ENCODE data around the gene SORT1. TPM values are rescaled to one million over a fixed set of nuclear protein-coding genes. Genes with fewer than 3 reads are reported as not detected.

Gene SORT1
- total and polyA plus RNA-seq, 2 of the 4 experiments (the other 2 are of a cell fraction), result 15.8 to 16.7 TPM

DNA sequence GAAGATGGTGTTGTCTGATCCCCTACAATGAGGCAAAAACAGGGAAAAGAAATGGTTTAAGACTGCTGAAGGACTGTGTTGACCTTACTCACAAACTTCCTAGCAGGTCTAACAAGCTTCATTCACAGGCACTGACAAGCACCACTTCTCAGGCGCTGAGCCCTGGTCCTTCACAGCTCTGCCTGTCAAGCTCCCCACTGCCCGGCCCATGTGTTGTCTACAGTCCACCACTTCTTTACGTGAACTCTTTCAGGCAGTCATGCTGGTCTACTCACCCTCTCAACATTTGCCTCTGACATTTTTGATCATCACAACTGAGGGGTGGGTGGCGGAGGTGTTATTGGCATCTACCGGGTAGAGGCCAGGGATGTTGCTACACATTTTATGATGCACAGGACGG is 50.2 kb downstream of the SORT1 start:
- dilution Hi-C loops (cut with HindIII; ENCODE audit: low sequenced_read_pairs, unreplicated experiment) (loop anchor here (25.0 kb wide), 1 partner anchor 135 kb away; the partner anchor contains the start of gene SARS1), intact Hi-C loops (cut with micrococcal nuclease) (no loop called here), in situ Hi-C loops (cut with MboI; ENCODE audit: low sequenced_read_pairs) (no loop called here)
- Histone ChIP-seq H4K8ac (ENCODE audit: low read depth in 2 of 2, low read length in 2 of 2) (no peak overlapping the region), H2AK9ac (replicated peaks; ENCODE audit: low read depth, low read length, poor library complexity) (no peak overlapping the region), H2BK20ac (ENCODE audit: low read depth, low read length) (no peak overlapping the region), H4K20me1 (ENCODE audit: insufficient read depth, low read length) (no peaks in the 10 kb centered on the region), H2BK120ac (ENCODE audit: low read depth, low read length) (no peak overlapping the region), H3K18ac (ENCODE audit: low read depth, low read length) (no peak overlapping the region), H3K79me1 (ENCODE audit: low read depth in 1 of 2, low read length in 2 of 2) (0 out of 4 replicates have a peak, but pooled peaks cover 0 to 6% of the 10 kb centered on the region in 2 experiments), H3K9me3 (ENCODE audit: control insufficient read depth, insufficient read depth, low read length) (no peaks in the 10 kb centered on the region), H3K4me2 (ENCODE audit: low read depth, low read length) (no peak overlapping the region), H3K4me3 (ENCODE audit: insufficient read depth, low read depth, low read length) (no peak overlapping the region), H2AFZ (replicated peaks; ENCODE audit: low read length, poor library complexity) (no peak overlapping the region), H3K9ac (ENCODE audit: low read depth, low read length) (no peak overlapping the region), H2AK5ac (ENCODE audit: low read depth, low read length) (no peak overlapping the region), H4K91ac (ENCODE audit: insufficient read depth, low read depth, low read length) (no peak overlapping the region), H3K4ac (ENCODE audit: low read depth, low read length) (no peak overlapping the region), H3K9me1 (ENCODE audit: insufficient read depth, low read length) (peaks cover 5% of the 10 kb centered on the region; the same call in 1 of the 2 replicates), H4K5ac (ENCODE audit: low read depth, low read length) (no peak overlapping the region), H3K36me3 (ENCODE audit: control insufficient read depth, insufficient read depth, low read length) (peaks cover 29% of the 10 kb centered on the region), H3K27ac (ENCODE audit: insufficient read depth, low read length) (no peak overlapping the region), H2BK15ac (ENCODE audit: low read depth, low read length) (no peak overlapping the region), H3K23ac (ENCODE audit: low read depth, low read length) (no peak overlapping the region), H3K14ac (replicated peaks; ENCODE audit: low read depth, low read length) (no peak overlapping the region), H3K27me3 (ENCODE audit: control insufficient read depth, insufficient read depth, low read length) (no peaks in the 10 kb centered on the region), H3K56ac (ENCODE audit: extremely low read depth, insufficient read depth, low read length) (no peak overlapping the region), H2BK5ac (ENCODE audit: low read depth, low read length, poor library complexity, severe bottlenecking) (no peak overlapping the region), H3K4me1 (ENCODE audit: control insufficient read depth, insufficient read depth, low read length) (no peaks in the 10 kb centered on the region)
- DNase-seq (no peak), ATAC-seq (ENCODE audit: low read depth) (no peak)
- ChIA-PET POLR2A (ENCODE audit: unreplicated experiment) (no interaction called here), CTCF (interaction anchor here (0.7 to 1.0 kb wide), 2 partner anchors 9 to 13 kb away, joined by 3 to 5 read pairs; no protein-coding TSS in a partner anchor)
- BruUV-seq (replicated peaks), result no TSS peak
- TF ChIP-seq POLR2A (IDR thresholded peaks at IDR 0.05; ENCODE audit: low read depth, low read length), result no peak
- no peak for TF ChIP-seq SMC3 (IDR thresholded peaks at IDR 0.05; ENCODE audit: low read depth, low read length)
- 83% methylated on average over 1 of the region's 6 CpGs; no CpG with 5 or more reads in 1 of the 2 experiments for WGBS, 2 experiments (ENCODE audit: extremely low coverage in 2 of 2, insufficient read length in 1 of 2)
